Gastroesophageal sphincter (tissue), 4 donors: ENCODE results near the gene ANKRD52. TPM values are rescaled to one million over a fixed set of nuclear protein-coding genes. Genes with fewer than 3 reads are reported as not detected.

Experiments
- ATAC-seq: fragments of 150-250 bp; one replicate; pipeline ENCODE4 v1.9.1; 2016; ENCODE audit warnings: mild to moderate bottlenecking, moderate library complexity
- H3K27ac ChIP-seq, 4 donors: fragments of 200-600 bp; sonication (generic) in 3 of 4; 1 replicate in 3 of 4; 2 replicates in 1 of 4; pipeline ENCODE4 v1.5.1; 2016 to 2019
- H3K27me3 ChIP-seq: fragments of 200-600 bp; sonication (generic); one replicate; pipeline ENCODE4 v1.5.1; 2019
- H3K36me3 ChIP-seq, 2 donors: fragments of 200-600 bp; sonication (generic); one replicate each; pipeline ENCODE4 v1.5.1; 2019; ENCODE audit warnings: control low read depth in 1 of 2
- H3K4me1 ChIP-seq, 3 donors: fragments of 200-600 bp; sonication (generic); 1 replicate in 2 of 3; 2 replicates in 1 of 3; pipeline ENCODE4 v1.5.1; 2016 to 2019; ENCODE audit warnings: control low read depth in 2 of 3
- H3K4me3 ChIP-seq, 2 donors: fragments of 200-600 bp; sonication (generic); one replicate each; pipeline ENCODE4 v1.5.1; 2019; ENCODE audit warnings: mild to moderate bottlenecking in 1 of 2, moderate library complexity in 1 of 2
- H3K9me3 ChIP-seq, 3 donors: fragments of 200-600 bp; sonication (generic); one replicate each; pipeline ENCODE4 v1.5.1; 2017 to 2019; ENCODE audit warnings: control low read depth in 2 of 3
- CTCF ChIP-seq, 4 experiments: fragments of 200-600 bp in 2 of 4; fragments of 450-650 bp in 2 of 4; sonication (generic) in 1 of 4; IDR thresholded peaks; one replicate each; pipeline ENCODE4 v1.5.1; 2017 to 2019; ENCODE audit warnings: antibody characterized with exemption in 4 of 4, mild to moderate bottlenecking in 2 of 4, moderate library complexity in 2 of 4
- EP300 ChIP-seq: sonication (generic); formaldehyde crosslinking; IDR thresholded peaks from one replicate; pipeline ENCODE4 v1.6.1; 2017; ENCODE audit warnings: antibody characterized with exemption, mild to moderate bottlenecking
- POLR2A ChIP-seq, 2 donors: fragments of 450-650 bp; IDR thresholded peaks; one replicate each; pipeline ENCODE4 v1.6.1; 2017; ENCODE audit warnings: antibody characterized with exemption in 2 of 2, mild to moderate bottlenecking in 2 of 2, moderate library complexity in 1 of 2
- POLR2AphosphoS5 ChIP-seq: sonication (generic); formaldehyde crosslinking; IDR thresholded peaks from one replicate; pipeline ENCODE4 v1.6.1; 2017; ENCODE audit warnings: antibody characterized with exemption
- WGBS, 2 donors: methylation state at CpG; one replicate each; pipeline ENCODE4 v1.1.5; 2018; ENCODE audit warnings: low coverage in 1 of 2; 5-methylcytosine and 5-hydroxymethylcytosine counted together
- total RNA-seq, 4 donors: library from RNA; depleted of rRNA; stranded (reverse); fragments of >200 nt; gene quantifications; one replicate each; pipeline ENCODE4 v1.1.0, GENCODE V29; 2016

Gene ANKRD52
- total RNA-seq, 4 donors from 2014 or later: 12.9 to 37.8 (median 15.6) TPM

- WGBS, 2 donors: 30 to 43% methylated on average over 3 to 4 of the region's 8 CpGs
- Histone ChIP-seq H3K27ac (no peak overlapping the region), H3K9me3 (no peaks in the 10 kb centered on the region), H3K27me3 (no peaks in the 10 kb centered on the region), H3K36me3 (peaks cover 0 to 37% of the 10 kb centered on the region in 2 donors), H3K4me3 (no peak overlapping the region), H3K4me1 (peaks cover 0 to 3% (median 0%) of the 10 kb centered on the region in 3 donors)
- ATAC-seq: no peak
- TF ChIP-seq POLR2AphosphoS5 (no peak), POLR2A (IDR thresholded peaks at IDR 0.05) (no peak), EP300 (no peak), CTCF (IDR thresholded peaks at IDR 0.05) (no peak)
These were observed 27.6 kb downstream of the ANKRD52 start for GRCh38 chr12:56230432-56231183.

GRCh38 chr12:56229916-56230431 is 28.2 kb downstream of the ANKRD52 start, which contains the start of gene SLC39A5:
Gene SLC39A5, plus strand, starts transcription at chr12:56230051. Its CDS starts 1,224 bp downstream, at chr12:56231275.
- ATAC-seq: no peak
- H3K4me3 ChIP-seq: no peak within 1 kb of the TSS
- WGBS, 2 donors: 56% methylated on average over 3 of the region's 4 CpGs; no CpG with 5 or more reads in 1 of the 2 donors
- peaks cover 0 to 37% of the 10 kb centered on the region in 2 donors for H3K36me3 ChIP-seq
- no peak within 1 kb of the TSS for H3K27ac ChIP-seq
- no peaks in the 10 kb centered on the region for H3K27me3 ChIP-seq
- no peak for TF ChIP-seq EP300
- TF ChIP-seq POLR2AphosphoS5: no peak
- no peak for TF ChIP-seq CTCF (IDR thresholded peaks at IDR 0.05)
- no peak for TF ChIP-seq POLR2A (IDR thresholded peaks at IDR 0.05)
- peaks cover 0 to 10% (median 2%) of the 10 kb centered on the region in 3 donors for H3K4me1 ChIP-seq
- H3K9me3 ChIP-seq: no peaks in the 10 kb centered on the region

- Histone ChIP-seq H3K9me3 (no peaks in the 10 kb centered on the region), H3K27ac (no peak overlapping the region), H3K36me3 (peaks cover 0 to 37% of the 10 kb centered on the region in 2 donors), H3K27me3 (no peaks in the 10 kb centered on the region), H3K4me3 (no peak overlapping the region), H3K4me1 (peaks cover 0 to 16% (median 8%) of the 10 kb centered on the region in 3 donors)
- ATAC-seq: no peak
- WGBS, 2 donors: 60% methylated on average over 1 of the region's 7 CpGs; no CpG with 5 or more reads in 1 of the 2 donors
- TF ChIP-seq POLR2AphosphoS5: no peak
- TF ChIP-seq POLR2A (IDR thresholded peaks at IDR 0.05): no peak
These were observed 29.1 kb downstream of the ANKRD52 start for GRCh38 chr12:56229082-56229481.

GRCh38 chr12:56224954-56225353 is 33.2 kb downstream of the ANKRD52 start:
- Histone ChIP-seq H3K36me3 (peaks cover 0 to 37% of the 10 kb centered on the region in 2 donors), H3K27me3 (no peaks in the 10 kb centered on the region), H3K27ac (peak overlapping the region in 3 of 4 donors; percentile 93 to 99 (median 98)), H3K4me1 (peaks cover 0 to 49% (median 19%) of the 10 kb centered on the region in 3 donors), H3K9me3 (no peaks in the 10 kb centered on the region), H3K4me3 (peak overlapping the region; percentile 29 to 62)
- no peak for ATAC-seq
- 60 to 76% methylated on average over 5 to 10 of the region's 11 CpGs for WGBS, 2 donors
- no peak for TF ChIP-seq EP300
- TF ChIP-seq POLR2A (IDR thresholded peaks at IDR 0.05): no peak
- no peak for TF ChIP-seq POLR2AphosphoS5
- TF ChIP-seq CTCF (IDR thresholded peaks at IDR 0.05): no peak

GRCh38 chr12:56224102-56224701 is 34.0 kb downstream of the ANKRD52 start, which contains the start of gene NABP2:
Gene NABP2, plus strand, starts transcription at chr12:56224342. Its CDS starts 515 bp downstream, at chr12:56224857.
- Histone ChIP-seq H3K27me3 (no peaks in the 10 kb centered on the region), H3K4me1 (peaks cover 0 to 57% (median 27%) of the 10 kb centered on the region in 3 donors), H3K27ac (peak within 1 kb of the TSS; percentile 74 to 99 (median 96)), H3K36me3 (peaks cover 0 to 31% of the 10 kb centered on the region in 2 donors), H3K9me3 (no peaks in the 10 kb centered on the region), H3K4me3 (peak within 1 kb of the TSS; percentile 29 to 62)
- WGBS, 2 donors: 0% methylated on average over 1 of the region's 41 CpGs
- TF ChIP-seq POLR2AphosphoS5 (peak; percentile 65), EP300 (no peak), POLR2A (IDR thresholded peaks at IDR 0.05) (peak in 1 of 2 donors; percentile 19), CTCF (IDR thresholded peaks at IDR 0.05) (peak; percentile 75 to 95 (median 92))
- peak; percentile 86 for ATAC-seq
